Activated T-helper 1 cell treated with Interleukin-2 at 50 U/mL for 16 hours (primary cell): ENCODE data around the gene ARHGAP26.

Experiments
- DNase-seq: peaks from one replicate; pipeline ENCODE4 v3.0.0-alpha.2; 2020; ENCODE audit warnings: low read depth

ARHGAP26 gene

DNA sequence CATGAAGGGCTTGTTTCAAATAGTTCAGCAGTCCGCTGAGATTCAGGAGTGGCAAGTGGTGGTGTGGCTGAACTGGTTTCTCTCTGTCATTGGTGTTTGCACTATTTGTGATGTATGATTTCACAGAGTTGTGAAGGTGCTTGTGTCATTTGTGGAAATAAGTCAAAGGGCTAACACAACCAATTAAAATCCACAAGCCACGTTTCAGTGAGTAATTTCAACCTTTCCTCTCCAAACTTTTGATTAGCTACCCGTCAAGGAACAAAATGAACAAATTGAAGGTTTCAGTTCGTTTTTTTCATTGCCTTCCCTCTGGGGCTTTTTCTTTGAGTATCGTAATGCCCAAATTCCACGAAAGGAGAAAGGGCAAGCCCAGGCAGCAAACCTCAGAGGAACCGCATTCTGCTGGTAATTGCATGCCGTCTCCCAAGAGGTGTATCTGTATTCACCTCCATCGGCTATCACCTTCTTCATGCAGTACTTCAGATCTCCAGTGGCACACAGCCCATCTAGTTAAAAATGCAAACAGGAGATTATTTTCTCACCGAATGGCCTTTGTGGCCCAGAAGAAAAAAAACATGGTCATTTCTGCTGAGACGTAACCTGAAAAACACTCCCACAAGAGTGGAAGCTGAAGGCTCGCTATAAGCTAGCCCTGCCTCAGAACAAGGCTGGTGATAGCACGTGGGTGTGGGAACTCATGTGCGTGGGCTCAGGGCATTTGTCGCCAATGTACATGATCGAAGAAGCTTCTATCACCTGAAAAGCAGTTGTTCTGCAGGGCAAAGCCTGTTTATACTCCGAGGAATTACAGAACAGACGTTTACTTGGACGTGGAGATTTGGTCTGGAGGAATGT, 436.2 kb downstream of the ARHGAP26 start:
- DNase-seq: no peak

DNA sequence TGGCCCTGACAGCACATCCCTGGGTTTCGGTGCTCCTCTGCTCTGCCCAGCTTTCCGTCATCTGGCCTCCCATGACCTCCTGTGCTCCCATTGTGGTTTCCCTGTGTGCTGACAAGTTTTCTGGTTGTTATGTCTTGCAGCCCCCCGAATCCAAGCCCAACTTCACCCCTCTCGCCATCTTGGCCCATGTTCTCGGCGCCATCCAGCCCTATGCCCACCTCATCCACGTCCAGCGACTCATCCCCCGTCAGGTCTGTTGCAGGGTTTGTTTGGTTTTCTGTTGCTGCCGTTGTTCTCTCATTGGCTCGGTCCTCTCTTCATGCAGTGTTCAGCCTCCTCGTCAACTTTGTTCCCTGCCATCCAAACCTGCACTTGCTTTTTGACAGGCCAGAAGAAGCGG, 436.9 kb downstream of the ARHGAP26 start:
- DNase-seq: no peak

DNA sequence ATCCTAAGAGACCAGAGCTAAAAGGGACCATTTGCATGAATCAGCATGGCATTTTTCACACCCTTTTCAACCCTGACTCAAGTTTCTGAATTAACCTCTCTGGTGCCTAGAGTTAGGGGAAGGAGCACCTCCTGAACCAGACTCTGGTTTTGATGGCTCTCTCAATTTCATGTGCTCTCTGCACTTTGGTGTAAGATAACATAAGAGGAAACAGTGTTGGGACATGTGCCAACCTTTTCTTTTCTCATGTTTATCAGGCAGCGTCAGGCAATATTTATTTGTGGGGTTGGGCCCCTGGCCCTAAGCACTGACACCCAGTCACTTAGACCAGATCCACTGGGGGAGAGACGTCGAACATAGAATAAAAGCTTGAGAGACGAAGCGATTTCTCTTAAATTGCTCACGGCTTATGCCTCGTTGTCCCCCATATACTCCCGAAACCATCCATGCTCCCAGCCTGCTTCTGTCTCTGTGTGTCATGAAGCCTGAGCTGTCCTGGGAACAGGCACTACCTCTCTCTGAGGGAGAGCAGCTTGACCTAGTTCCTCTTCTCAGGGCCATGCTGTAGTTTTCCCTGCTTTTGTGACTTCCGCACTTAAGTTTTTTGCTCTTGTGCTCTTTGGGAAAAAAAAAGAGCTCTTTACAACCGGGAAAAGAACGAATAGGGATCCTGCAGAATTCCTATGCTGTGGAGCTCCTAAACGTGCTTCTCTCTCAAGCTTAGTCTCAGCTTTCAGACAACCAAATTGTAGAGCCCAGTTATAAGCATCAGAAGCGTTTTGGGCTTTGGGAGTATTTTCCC, 437.6 kb downstream of the ARHGAP26 start:
- DNase-seq: no peak

DNA sequence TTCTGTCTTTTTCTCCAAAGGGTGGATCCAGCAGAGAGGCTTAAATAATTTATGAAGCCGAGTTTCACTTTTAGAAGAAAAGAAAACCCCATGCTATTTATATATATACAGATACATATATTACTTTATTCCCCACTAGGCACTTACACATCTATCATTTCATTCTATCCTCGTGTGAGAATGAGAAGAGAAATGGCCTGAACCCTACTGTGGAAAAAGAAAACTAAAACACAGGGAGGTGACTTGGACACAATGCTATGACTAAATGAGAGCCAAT, 438.1 kb downstream of the ARHGAP26 start:
- DNase-seq: no peak

DNA sequence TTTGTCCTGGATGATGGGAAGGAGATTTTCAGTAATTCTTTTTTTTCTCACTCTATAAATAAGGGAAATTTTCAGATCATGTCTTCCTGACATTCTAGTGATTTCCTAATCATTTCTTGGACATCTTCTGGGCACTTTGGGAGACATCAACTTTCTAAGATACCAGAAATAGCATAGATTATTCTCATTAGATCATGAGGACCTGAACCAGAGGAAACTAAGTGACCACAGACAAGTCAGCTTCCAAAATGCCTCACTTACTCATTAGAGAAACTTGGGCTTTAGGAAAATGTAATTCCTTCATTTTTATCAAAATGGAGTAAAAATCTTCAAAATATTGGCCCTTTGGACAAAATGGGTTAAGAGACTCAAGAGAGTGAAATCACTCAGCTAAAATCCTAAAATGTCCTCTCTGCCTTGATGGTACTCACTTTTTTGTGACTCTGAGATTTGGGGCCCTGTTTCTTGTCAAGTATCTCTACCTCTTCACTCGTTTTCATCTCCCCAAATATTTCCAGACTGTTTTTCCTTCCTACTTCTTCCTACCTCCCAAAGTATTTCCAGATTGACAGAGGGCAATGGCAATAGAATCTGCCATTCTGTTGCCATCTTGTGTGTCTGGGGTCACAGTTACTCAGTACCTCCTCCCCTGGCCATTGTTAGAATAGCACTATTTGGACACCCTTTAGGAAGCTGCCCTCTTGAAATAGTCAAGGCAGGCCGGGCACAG, 438.8 kb downstream of the ARHGAP26 start:
- no peak for DNase-seq

DNA sequence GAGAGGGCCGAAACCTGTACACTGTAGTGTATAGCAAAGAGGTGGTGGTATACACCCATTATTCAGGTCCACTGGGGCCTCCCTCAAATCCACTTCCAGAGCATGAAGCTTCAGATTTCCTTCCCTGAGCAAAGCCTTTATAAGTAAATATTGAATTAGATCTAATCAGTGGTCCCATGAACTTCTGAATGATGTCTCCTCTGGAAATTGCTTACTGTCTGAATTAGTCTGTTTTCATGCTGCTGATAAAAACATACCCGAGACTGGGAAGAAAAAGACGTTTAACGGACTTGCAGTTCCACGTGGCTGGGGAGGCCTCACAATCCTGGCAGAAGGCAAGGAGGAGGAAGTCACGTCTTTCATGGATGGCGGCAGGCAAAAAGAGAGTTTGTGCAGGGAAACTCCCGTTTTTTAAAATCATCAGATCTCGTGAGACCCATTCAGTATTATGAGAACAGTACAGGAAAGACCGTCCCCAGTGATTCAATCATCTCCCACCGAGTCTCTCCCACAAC, 439.8 kb downstream of the ARHGAP26 start:
- no peak for DNase-seq

DNA sequence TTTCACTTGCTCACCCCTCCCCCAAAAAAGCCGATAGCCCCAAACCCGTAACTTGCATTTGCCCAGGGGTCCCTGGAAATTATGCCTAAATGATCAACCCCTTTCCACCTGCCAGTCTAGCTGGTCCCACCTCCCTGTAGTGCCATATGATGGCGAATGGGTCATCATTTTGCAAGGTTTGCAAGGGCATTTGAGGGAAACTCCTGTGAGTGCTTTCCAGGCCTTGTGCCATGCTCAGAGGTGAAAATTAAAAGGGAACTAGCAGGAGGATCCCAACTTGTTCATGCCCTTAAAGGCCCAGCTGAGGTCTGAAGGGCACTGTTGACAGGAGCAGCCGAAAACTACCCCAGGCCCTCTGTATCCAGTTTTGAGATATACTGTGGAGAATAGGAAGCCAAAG, 440.4 kb downstream of the ARHGAP26 start:
- DNase-seq: no peak

DNA sequence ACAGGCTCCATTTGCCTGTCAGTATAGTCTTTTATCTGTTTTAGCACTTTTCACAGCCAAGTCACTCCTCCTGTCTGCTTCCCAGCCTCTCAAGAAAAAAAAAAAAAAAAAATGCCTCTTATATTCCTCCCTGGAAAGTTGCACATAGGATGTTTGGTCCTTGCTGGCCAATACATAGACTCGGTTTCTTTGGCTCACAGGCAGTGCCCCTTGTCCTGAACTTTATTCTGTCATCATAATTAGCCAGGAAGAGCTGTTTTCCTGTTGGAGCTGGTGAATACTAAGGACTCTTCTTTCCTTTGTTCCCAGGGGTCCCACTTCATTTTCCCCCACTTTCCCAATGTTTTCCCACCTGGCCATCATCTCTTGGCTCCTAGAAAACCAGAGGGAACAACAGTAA, 442.1 kb downstream of the ARHGAP26 start:
- DNase-seq: no peak

DNA sequence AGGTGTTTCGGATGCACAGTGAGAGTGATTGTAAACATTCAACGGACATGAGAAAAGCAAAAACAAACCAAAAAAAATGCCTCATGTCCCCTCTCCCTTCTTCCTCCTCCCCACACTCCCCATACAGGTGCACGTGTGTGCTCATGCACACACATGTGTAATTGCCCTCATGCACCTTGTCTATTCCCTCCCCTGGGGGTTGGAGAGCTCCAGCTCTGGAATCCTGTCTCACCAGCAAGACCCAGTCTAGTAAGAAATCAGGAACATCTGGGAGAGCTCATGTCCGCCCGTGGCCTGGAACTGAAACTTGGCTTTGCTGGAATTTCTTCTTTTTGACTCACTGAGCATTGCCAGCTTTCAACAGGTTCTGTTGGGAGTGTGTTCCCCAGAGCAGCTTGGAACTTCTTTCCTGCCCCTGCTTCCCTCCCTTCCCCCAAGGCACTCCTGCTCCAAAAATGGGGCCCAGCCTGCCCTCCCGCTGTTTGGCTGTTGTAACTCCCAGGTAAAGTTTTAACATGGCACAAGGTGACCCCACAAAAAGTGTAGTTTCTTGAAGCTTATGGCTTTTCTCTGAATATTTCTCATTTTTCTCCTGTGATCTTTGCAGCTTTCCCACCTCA, 443.2 kb downstream of the ARHGAP26 start:
- no peak for DNase-seq

DNA sequence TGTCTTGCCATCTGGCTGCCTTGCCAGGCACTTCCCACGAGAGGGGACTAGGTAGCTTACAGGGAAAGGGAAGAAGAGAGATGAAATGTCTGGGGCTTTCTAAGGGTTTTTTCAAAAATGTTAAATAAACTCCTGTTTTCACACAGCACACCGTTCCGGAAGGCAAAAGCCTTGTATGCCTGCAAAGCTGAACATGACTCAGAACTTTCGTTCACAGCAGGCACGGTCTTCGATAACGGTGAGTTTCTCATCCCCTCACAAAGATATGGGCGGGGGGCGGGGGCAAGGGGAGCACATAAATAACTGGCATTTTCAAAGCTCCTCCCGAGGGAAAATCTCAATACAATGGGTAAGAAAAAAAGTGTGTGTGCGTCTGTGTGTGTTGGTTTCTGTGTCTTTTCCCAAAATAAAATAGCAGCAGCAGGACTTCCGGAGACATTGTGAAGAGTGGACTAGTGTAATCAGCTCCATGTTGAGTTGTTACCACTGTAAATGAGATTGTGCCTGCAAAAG, 443.7 kb downstream of the ARHGAP26 start:
- DNase-seq: no peak

DNA sequence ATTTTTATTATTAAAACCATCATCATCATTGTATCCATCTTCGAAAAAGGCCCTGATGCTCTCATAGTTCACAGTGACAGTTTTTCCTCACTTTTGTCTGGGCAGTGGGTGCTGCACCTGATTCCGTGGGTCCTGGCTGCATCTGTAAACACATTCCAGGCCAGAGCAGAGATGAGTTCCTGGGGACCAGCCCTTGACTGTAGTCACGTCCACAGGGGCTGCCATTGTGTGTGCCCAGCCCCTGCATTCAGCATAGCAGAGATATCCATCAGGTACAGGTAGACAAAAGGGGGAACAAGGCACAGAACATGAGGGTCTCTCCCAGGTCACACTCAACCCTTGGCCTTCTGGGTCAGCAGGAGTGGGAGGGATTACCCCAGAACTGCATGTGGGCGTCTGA, 444.3 kb downstream of the ARHGAP26 start:
- DNase-seq: no peak

DNA sequence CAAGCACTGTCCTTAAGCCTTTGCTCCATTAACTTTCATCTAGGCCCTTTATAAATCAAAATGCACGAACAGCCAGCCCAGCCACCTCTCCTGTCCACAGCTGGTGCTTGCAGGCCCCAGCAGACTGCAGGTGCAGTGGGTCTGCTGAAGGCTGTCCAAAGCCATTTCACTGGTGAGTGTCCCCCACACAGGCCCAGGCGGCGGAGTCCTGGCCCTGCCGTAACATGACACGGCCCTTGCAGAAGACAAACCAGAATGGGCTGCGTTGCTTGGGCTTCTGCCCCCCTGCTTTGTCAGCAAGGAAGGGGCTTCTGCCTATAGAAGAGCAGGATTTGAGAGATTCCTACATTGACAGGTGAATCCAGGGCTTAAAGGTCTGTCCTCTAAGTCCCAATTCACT, 444.7 kb downstream of the ARHGAP26 start:
- no peak for DNase-seq

DNA sequence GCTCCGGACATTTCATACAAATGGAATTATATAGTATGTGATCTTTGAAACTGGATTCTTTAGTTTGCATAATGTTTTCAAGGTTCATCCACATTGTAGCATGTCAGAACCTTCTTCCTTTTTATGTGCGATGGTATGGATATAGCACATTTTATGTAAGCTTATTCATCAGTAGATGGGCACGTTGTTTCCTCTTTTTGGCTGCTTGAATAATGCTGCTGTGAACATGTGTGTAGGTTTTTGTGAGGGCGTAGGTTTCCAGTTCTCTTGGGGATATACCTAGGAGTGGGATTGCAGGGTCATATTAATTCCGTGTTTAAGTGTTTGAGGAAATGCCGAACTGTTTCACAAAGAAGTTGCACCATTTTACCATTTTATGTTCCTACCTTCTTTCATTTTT, 445.5 kb downstream of the ARHGAP26 start:
- no peak for DNase-seq

DNA sequence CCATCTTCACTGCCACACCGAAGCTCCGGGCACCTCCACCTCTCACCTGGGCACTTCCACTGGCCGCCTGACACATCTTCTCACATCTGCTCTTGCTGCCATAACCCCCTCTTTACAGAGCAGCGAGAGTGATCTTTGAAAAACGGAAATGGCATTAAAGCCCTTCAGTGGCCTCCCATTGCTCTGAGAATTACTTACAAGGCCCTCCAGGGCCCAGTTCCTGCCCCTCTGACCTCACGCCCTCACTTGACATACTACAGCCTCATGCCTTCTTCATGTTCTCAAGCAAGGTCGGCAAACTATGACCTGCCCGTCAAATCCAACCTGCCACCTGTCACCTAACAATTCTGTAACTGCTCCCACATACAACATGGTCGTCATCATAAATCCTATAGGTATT, 446.0 kb downstream of the ARHGAP26 start:
- no peak for DNase-seq

DNA sequence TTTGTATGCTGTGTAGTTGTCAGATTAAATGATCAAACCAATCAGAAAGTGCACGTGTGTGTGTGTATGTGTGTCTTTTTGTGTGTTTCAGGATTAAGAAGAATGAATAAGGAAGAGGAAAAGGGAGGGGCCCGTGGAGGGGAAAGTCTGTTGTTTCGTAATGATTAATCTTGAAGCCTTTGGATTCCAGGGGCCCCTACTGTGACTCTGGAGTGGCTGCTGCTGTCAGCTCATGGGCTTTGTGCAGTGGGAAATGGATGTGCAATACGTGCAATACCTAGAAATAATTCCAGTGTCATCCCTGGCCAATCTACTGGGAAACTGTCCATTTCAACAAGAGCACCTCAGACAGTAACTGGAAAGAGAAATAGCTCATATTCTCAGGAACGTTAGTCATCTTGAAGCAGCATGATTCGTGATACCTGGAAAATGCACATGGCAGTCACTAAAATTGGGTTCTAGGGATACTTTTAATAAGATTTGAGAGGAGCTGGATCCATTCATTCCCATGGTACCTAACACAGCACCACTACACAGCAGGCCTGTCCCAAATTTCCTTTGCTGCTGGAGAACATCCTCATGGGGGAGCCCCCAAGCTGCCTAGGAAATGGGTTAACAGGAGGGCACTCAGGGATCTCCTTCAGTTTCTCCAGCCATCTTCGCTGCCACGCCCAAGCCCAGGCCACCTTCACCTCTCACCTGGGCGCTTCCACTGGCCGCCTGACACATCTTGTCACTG, 447.1 kb downstream of the ARHGAP26 start:
- DNase-seq: no peak

DNA sequence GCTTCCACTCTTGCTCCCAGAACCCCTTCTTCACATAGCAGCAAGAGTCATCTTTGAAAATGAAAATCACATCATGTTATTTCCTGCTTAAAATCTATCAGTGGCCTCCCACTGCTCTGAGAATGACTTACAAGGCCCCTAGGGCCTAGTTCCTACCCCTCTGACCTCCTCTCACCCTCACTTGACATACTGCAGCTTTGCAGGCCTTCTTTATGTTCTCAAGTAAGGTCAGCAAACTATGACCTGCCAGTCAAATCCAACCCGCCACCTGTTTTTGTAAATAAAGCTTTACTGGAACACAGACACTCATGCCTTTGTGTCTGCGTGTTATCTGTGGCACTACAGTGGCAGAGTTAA, 447.6 kb downstream of the ARHGAP26 start:
- DNase-seq: no peak

DNA sequence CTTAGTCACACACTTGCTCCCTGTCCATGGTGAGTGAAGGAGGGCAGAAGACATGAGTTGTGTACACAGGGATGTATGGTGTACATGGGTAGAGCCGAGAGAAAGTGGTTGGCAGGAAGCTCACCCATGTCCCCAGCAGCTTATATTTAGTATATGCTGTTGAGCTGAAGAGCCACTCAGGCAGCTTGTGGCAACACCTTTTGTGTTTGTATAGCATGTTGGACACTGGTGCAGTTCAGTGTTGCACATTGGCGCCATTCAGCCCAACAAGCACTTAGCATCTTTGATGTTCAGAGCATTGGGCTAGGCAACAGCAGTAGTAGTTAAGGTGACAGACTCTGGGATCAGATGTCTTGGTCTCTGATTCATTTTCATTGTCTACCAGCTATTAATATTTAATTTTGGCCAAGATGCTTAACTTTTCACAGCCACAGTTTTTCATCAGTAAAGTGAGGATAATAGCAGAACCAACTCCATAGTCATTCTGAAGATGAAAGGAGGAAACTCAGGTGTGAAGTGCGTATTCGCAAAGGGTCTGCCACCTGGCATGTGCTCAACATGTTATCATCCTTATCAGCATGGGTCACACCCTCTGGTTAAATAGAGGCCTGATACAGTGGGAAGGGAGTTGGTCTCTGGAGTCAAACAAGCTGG, 448.5 kb downstream of the ARHGAP26 start:
- no peak for DNase-seq

DNA sequence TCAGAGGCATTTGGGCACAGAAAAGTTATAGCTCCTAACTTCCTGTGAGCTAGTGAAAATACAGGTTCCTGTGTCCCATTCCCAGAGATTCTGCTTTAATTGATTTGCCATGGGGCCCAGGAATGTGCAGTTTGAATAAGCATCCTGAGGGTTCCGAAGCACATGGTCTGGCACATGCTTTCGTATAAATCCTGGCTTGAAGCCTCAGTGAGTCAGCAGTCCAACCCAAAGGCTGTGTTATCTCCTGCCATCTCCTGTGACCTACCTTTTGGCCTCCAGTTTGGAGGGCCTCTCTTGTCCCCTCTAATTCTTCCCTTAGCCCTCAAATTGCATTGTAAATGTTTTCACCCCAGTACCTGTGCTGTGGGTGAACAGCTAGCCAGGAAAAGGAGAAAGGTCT, 449.5 kb downstream of the ARHGAP26 start:
- no peak for DNase-seq

DNA sequence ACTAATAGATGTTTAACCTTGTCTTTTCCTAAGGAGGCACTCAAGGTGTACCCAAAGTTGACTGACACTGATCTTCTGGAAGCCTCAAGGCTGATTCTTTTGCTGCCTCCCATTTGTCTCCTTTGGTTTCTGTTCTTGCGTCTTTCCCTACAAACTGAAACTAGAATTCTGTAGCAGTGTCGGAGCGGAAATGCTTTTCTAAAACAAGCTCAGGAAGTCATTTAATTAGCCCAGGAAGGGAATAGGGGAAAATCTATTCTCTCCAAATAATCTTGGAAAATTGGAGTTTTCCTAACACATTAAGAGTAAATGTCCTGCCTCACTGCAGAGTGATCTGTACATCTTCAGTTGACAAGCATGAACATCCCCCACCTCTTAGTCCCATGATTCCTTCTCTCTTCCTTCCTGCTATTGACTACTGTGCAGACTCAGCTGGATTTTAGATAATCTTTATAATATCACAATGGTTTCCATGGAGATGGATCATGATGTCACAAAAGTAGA, 450.6 kb downstream of the ARHGAP26 start:
- DNase-seq: no peak
